HFFc6 (cell line): ENCODE measurements around the gene SLC10A3. TPM values are rescaled to one million over a fixed set of nuclear protein-coding genes. Genes with fewer than 3 reads are reported as not detected.
A peak's percentile ranks its signal among the peaks of the same experiment; 100 is the strongest.

ENCODE experiments used
- DNase-seq: peaks from one replicate; pipeline ENCODE4 v3.0.0-alpha.2; 2018
- H3K27ac Mint-ChIP-seq: 2 replicates; pipeline ENCODE4 v1.8.0; 2020; ENCODE audit warnings: mild to moderate bottlenecking, mixed read lengths
- H3K27me3 Mint-ChIP-seq: 2 replicates; pipeline ENCODE4 v1.8.0; 2021; ENCODE audit warnings: mild to moderate bottlenecking, moderate library complexity, mixed read lengths; ENCODE audit not compliant: insufficient read depth
- H3K36me3 Mint-ChIP-seq: 2 replicates; pipeline ENCODE4 v1.8.0; 2021; ENCODE audit warnings: low read depth, mixed read lengths
- H3K4me1 Mint-ChIP-seq: 2 replicates; pipeline ENCODE4 v1.8.0; 2020; ENCODE audit warnings: low read depth, mixed read lengths
- H3K4me3 Mint-ChIP-seq: 2 replicates; pipeline ENCODE4 v1.8.0; 2020; ENCODE audit warnings: mild to moderate bottlenecking, moderate library complexity, mixed read lengths
- H3K9me3 Mint-ChIP-seq: 2 replicates; pipeline ENCODE4 v1.8.0; 2020; ENCODE audit warnings: mild to moderate bottlenecking, mixed read lengths
- CTCF ChIP-seq: fragments of 200-600 bp; sonication (generic); IDR thresholded peaks from 2 replicates; pipeline ENCODE4 v1.5.0; 2021; ENCODE audit warnings: antibody characterized with exemption, mild to moderate bottlenecking
- total RNA-seq, 6 experiments: library from RNA; stranded (reverse); fragmentation: NEBNext Ultra II Directional; extraction: Animal tissue kit (Norgen Biotek cat#: 25700); gene quantifications; 2 replicates in 1 of 6; 3 replicates in 5 of 6; pipeline ENCODE4 v1.2.3, GENCODE V29; 2021

Gene SLC10A3
- total RNA-seq, 6 experiments from 2014 or later = 34.6 to 46.5 (median 37.7) TPM

GRCh38 chrX:154478728-154479622, 11.5 kb downstream of the SLC10A3 start, which contains the start of gene LAGE3:
TSS of gene LAGE3 (minus strand) at chrX:154479281. CDS start at chrX:154478915, 366 bp downstream.
- no peak for TF ChIP-seq CTCF
- DNase-seq = peak; percentile 81
- H3K4me1 Mint-ChIP-seq = no peaks in the 10 kb centered on the region
- no peaks in the 10 kb centered on the region for H3K36me3 Mint-ChIP-seq
- peak within 1 kb of the TSS; percentile 45 for H3K27ac Mint-ChIP-seq
- H3K27me3 Mint-ChIP-seq = peaks cover 2% of the 10 kb centered on the region
- peak within 1 kb of the TSS; percentile 84 for H3K4me3 Mint-ChIP-seq
- no peaks in the 10 kb centered on the region for H3K9me3 Mint-ChIP-seq

- peak overlapping the region; percentile 84 for H3K4me3 Mint-ChIP-seq
- peak overlapping the region; percentile 45 for H3K27ac Mint-ChIP-seq
- H3K9me3 Mint-ChIP-seq = no peaks in the 10 kb centered on the region
- H3K4me1 Mint-ChIP-seq = no peaks in the 10 kb centered on the region
- no peak for TF ChIP-seq CTCF
- H3K36me3 Mint-ChIP-seq = peaks cover 6% of the 10 kb centered on the region; the same call in 1 of the 2 replicates
- H3K27me3 Mint-ChIP-seq = peaks cover 2% of the 10 kb centered on the region
- DNase-seq = no peak
Measured at GRCh38 chrX:154477891-154478477, 12.4 kb downstream of the SLC10A3 start.

GRCh38 chrX:154476821-154477220, 13.6 kb downstream of the SLC10A3 start:
- TF ChIP-seq CTCF = no peak
- Mint-ChIP-seq H3K36me3 (peaks cover 6% of the 10 kb centered on the region; the same call in 1 of the 2 replicates), H3K27me3 (peaks cover 2% of the 10 kb centered on the region), H3K4me3 (no peak overlapping the region), H3K9me3 (no peaks in the 10 kb centered on the region), H3K27ac (peak overlapping the region; percentile 31; the same call in 1 of the 2 replicates), H3K4me1 (no peaks in the 10 kb centered on the region)
- DNase-seq = no peak

- Mint-ChIP-seq H3K4me3 (no peak overlapping the region), H3K9me3 (no peaks in the 10 kb centered on the region)
Measured at GRCh38 chrX:154473683-154474082, 16.7 kb downstream of the SLC10A3 start.

More at GRCh38 chrX:154473683-154474082, 16.7 kb downstream of the SLC10A3 start:
- H3K36me3 Mint-ChIP-seq = peaks cover 6% of the 10 kb centered on the region; the same call in 1 of the 2 replicates
- peaks cover 2% of the 10 kb centered on the region for H3K27me3 Mint-ChIP-seq
- no peak for TF ChIP-seq CTCF
- H3K27ac Mint-ChIP-seq = no peak overlapping the region
- H3K4me1 Mint-ChIP-seq = no peaks in the 10 kb centered on the region
- DNase-seq = no peak
